H1 (cell line): ENCODE results near the gene MAPKAPK2. TPM values are rescaled to one million over a fixed set of nuclear protein-coding genes. Genes with fewer than 3 reads are reported as not detected.

Experiments
- CTCF ChIA-PET: fragments of 300-600 bp; sonication (Branson Sonifier 250); formaldehyde crosslinking; loops from one replicate; lab custom pipeline; 2021; ENCODE audit not compliant: partially characterized antibody; lab: Charles Lee
- POLR2A ChIA-PET: fragments of 300-600 bp; sonication (Branson Sonifier 250); formaldehyde crosslinking; loops from one replicate; lab custom pipeline; 2021; ENCODE audit warnings: inconsistent platforms; ENCODE audit not compliant: partially characterized antibody; lab: Charles Lee
- DNase-seq, 2 experiments: peaks; one replicate each; pipeline versions ENCODE4 v3.0.0 to v3.0.0-alpha.2; 2010 to 2022; ENCODE audit warnings: low spot score in 2 of 2, low read depth in 1 of 2, mixed read lengths in 1 of 2
- FAIRE-seq: peaks from 2 replicates; lab custom pipeline; 2011; peaks lifted over from hg19 to GRCh38; lab: Jason Lieb, UNC
- H2AFZ ChIP-seq: 2 replicates; pipeline ENCODE4 v1.8.1; 2012; ENCODE audit warnings: low read length, inconsistent platforms
- H2AK5ac ChIP-seq: 2 replicates; pipeline ENCODE4 v1.6.1; 2013; ENCODE audit warnings: low read depth, low read length
- H2BK120ac ChIP-seq: replicated peaks from 2 replicates; pipeline ENCODE3; 2013; ENCODE audit warnings: low read depth, low read length, inconsistent platforms
- H2BK12ac ChIP-seq: 2 replicates; pipeline ENCODE4 v1.6.1; 2013; ENCODE audit warnings: low read depth, low read length
- H2BK15ac ChIP-seq: 2 replicates; pipeline ENCODE4 v1.6.1; 2013; ENCODE audit warnings: low read length
- H2BK20ac ChIP-seq: 2 replicates; pipeline ENCODE4 v1.6.1; 2013; ENCODE audit warnings: low read length
- H2BK5ac ChIP-seq: 2 replicates; pipeline ENCODE4 v1.6.1; 2013; ENCODE audit warnings: low read depth, low read length
- H3K14ac ChIP-seq: 2 replicates; pipeline ENCODE4 v1.6.1; 2013; ENCODE audit warnings: inconsistent platforms; ENCODE audit not compliant: insufficient read length
- H3K18ac ChIP-seq: 2 replicates; pipeline ENCODE4 v1.6.1; 2013; ENCODE audit warnings: low read length; ENCODE audit errors: extremely low read depth
- H3K23ac ChIP-seq: 2 replicates; pipeline ENCODE4 v1.6.1; 2013; ENCODE audit warnings: inconsistent platforms; ENCODE audit not compliant: insufficient read length
- H3K23me2 ChIP-seq: 2 replicates; pipeline ENCODE4 v1.6.1; 2013; ENCODE audit warnings: low read depth, low read length
- H3K27ac ChIP-seq: 2 replicates; pipeline ENCODE4 v1.6.1; 2011; ENCODE audit warnings: low read depth, low read length, inconsistent platforms
- H3K27me3 ChIP-seq, 4 experiments: replicated peaks in 1 of 4; 1 replicate in 1 of 4; 2 replicates in 3 of 4; pipeline versions ENCODE4 v1.6.1 to v1.8.1; 2011 to 2013; ENCODE audit warnings: low read length in 3 of 4, mild to moderate bottlenecking in 3 of 4, inconsistent platforms in 2 of 4, mixed read lengths in 2 of 4, moderate library complexity in 1 of 4; ENCODE audit not compliant: control insufficient read depth in 3 of 4, insufficient read depth in 3 of 4; ENCODE audit errors: extremely low read depth in 1 of 4
- H3K36me3 ChIP-seq, 4 experiments: 2 replicates each; pipeline versions ENCODE4 v1.6.1 to v1.8.1; 2011 to 2013; ENCODE audit warnings: mild to moderate bottlenecking in 4 of 4, low read length in 3 of 4, moderate library complexity in 2 of 4, control low read depth in 1 of 4, inconsistent platforms in 1 of 4; ENCODE audit not compliant: insufficient read depth in 4 of 4, control insufficient read depth in 2 of 4
- H3K4ac ChIP-seq: replicated peaks from 2 replicates; pipeline ENCODE3; 2013; ENCODE audit warnings: low read length, low read depth, mixed read lengths, inconsistent platforms; ENCODE audit not compliant: insufficient read length
- H3K4me1 ChIP-seq, 4 experiments: replicated peaks in 1 of 4; 1 replicate in 1 of 4; 2 replicates in 3 of 4; pipeline versions ENCODE4 v1.6.1 to v1.8.1; 2011 to 2013; ENCODE audit warnings: low read length in 3 of 4, inconsistent platforms in 2 of 4, mixed read lengths in 1 of 4; ENCODE audit not compliant: insufficient read depth in 4 of 4, control insufficient read depth in 3 of 4
- H3K4me2 ChIP-seq, 2 experiments: 2 replicates each; pipeline versions ENCODE4 v1.6.1 to v1.8.1; 2011 to 2013; ENCODE audit warnings: low read depth in 2 of 2, low read length in 2 of 2, control low read depth in 1 of 2, inconsistent platforms in 1 of 2, mild to moderate bottlenecking in 1 of 2; ENCODE audit not compliant: insufficient read depth in 1 of 2
- H3K4me3 ChIP-seq, 4 experiments: fragments of 200-600, 300-600 bp in 1 of 4; sonication (generic), shearing (Covaris generic), sonication (Bioruptor Twin) in 1 of 4; 2 replicates each; pipeline versions ENCODE4 v1.5.1 to v1.8.1; 2011 to 2016; ENCODE audit warnings: low read length in 4 of 4, low read depth in 3 of 4, control low read depth in 2 of 4, inconsistent platforms in 2 of 4, mild to moderate bottlenecking in 2 of 4, mixed read lengths in 1 of 4, moderate library complexity in 1 of 4; ENCODE audit not compliant: insufficient read depth in 2 of 4; ENCODE audit errors: extremely low read depth in 1 of 4
- H3K56ac ChIP-seq: replicated peaks from 2 replicates; pipeline ENCODE3; 2013; ENCODE audit warnings: low read depth, mild to moderate bottlenecking, mixed read lengths, low read length, inconsistent platforms; ENCODE audit not compliant: insufficient read length
- H3K79me1 ChIP-seq: 2 replicates; pipeline ENCODE4 v1.6.1; 2013; ENCODE audit warnings: low read depth, low read length, control low read depth
- H3K79me2 ChIP-seq, 2 experiments: 2 replicates each; pipeline versions ENCODE4 v1.6.1 to v1.8.1; 2012 to 2013; ENCODE audit warnings: low read length in 2 of 2, mild to moderate bottlenecking in 2 of 2, inconsistent platforms in 1 of 2; ENCODE audit not compliant: insufficient read depth in 2 of 2, control insufficient read depth in 1 of 2
- H3K9ac ChIP-seq, 4 experiments: replicated peaks in 1 of 4; 1 replicate in 1 of 4; 2 replicates in 3 of 4; pipeline versions ENCODE4 v1.6.1 to v1.8.1; 2011 to 2013; ENCODE audit warnings: low read depth in 3 of 4, low read length in 3 of 4, control low read depth in 2 of 4, mild to moderate bottlenecking in 2 of 4, moderate library complexity in 2 of 4, inconsistent platforms in 1 of 4; ENCODE audit errors: extremely low read depth in 1 of 4
- H3K9me3 ChIP-seq, 2 experiments: 2 replicates each; pipeline versions ENCODE4 v1.6.1 to v1.8.1; 2012 to 2013; ENCODE audit warnings: mild to moderate bottlenecking in 2 of 2, moderate library complexity in 2 of 2, control low read depth in 1 of 2, inconsistent platforms in 1 of 2, low read depth in 1 of 2, low read length in 1 of 2, mixed read lengths in 1 of 2; ENCODE audit not compliant: insufficient read depth in 2 of 2
- H4K20me1 ChIP-seq, 2 experiments: replicated peaks in 1 of 2; 2 replicates each; pipeline versions ENCODE3 to v1.8.1; 2011 to 2013; ENCODE audit warnings: inconsistent platforms in 2 of 2, low read length in 2 of 2, mild to moderate bottlenecking in 1 of 2; ENCODE audit not compliant: insufficient read depth in 2 of 2, control insufficient read depth in 1 of 2
- H4K5ac ChIP-seq: 2 replicates; pipeline ENCODE4 v1.6.1; 2013; ENCODE audit warnings: low read length, low read depth, mixed read lengths, inconsistent platforms; ENCODE audit not compliant: insufficient read length
- H4K8ac ChIP-seq: 2 replicates; pipeline ENCODE4 v1.8.0; 2013; ENCODE audit warnings: mild to moderate bottlenecking, moderate library complexity, low read length, inconsistent platforms; ENCODE audit not compliant: insufficient read depth; ENCODE audit errors: extremely low read depth
- H4K91ac ChIP-seq: replicated peaks from 2 replicates; pipeline ENCODE3; 2013; ENCODE audit warnings: low read length, mixed read lengths, inconsistent platforms; ENCODE audit not compliant: insufficient read length
- BACH1 ChIP-seq: IDR thresholded peaks from 2 replicates; pipeline ENCODE4 v1.6.1; 2012; ENCODE audit warnings: low read length, improper control_type of control experiment
- CREB1 ChIP-seq: IDR thresholded peaks from 2 replicates; pipeline ENCODE4 v1.6.1; 2012; ENCODE audit warnings: inconsistent platforms
- SIN3A ChIP-seq, 2 experiments: IDR thresholded peaks in 1 of 2; conservative IDR thresholded peaks in 1 of 2; 2 replicates each; pipeline ENCODE4 v1.6.1; 2011 to 2012; ENCODE audit warnings: low read length in 2 of 2, improper control_type of control experiment in 1 of 2, low read depth in 1 of 2, mild to moderate bottlenecking in 1 of 2
- WGBS, 2 experiments: shearing (Covaris generic) in 1 of 2; methylation state at CpG; one replicate each; pipeline versions ENCODE4 v1.1.6 to v1.1.7; 2013 to 2015; ENCODE audit warnings: low lambda C conversion rate in 2 of 2, mixed read lengths in 2 of 2, inconsistent platforms in 1 of 2, low coverage in 1 of 2, missing lambda C conversion rate in 1 of 2; ENCODE audit not compliant: insufficient replicate concordance in 2 of 2, insufficient coverage in 1 of 2, insufficient read length in 1 of 2; ENCODE audit errors: extremely low coverage in 1 of 2, missing lambda C conversion rate in 1 of 2; 5-methylcytosine and 5-hydroxymethylcytosine counted together
- polyA plus RNA-seq, 7 experiments: library from polyadenylated mRNA; depleted of rRNA in 3 of 7; stranded (reverse) in 5 of 7; unstranded in 2 of 7; fragments of >200 nt in 5 of 7; fragments of 200-250 nt in 2 of 7; gene quantifications; 1 replicate in 5 of 7; 2 replicates in 1 of 7; 4 replicates in 1 of 7; pipeline versions ENCODE4 v1.2.1 to v1.2.3, GENCODE V29; 2011 to 2013; ENCODE audit warnings: missing spikeins in 2 of 7, mixed read lengths in 2 of 7
- total RNA-seq: library from RNA; stranded (reverse); fragmentation: NEBNext Ultra II Directional; extraction: Animal tissue kit (Norgen Biotek cat#: 25700); gene quantifications from 2 replicates; pipeline ENCODE4 v1.2.1, GENCODE V29; 2021
- TF ChIP-seq, protein P1 (sequence below): IDR thresholded peaks from 2 replicates; pipeline ENCODE4 v1.6.1; 2012; ENCODE audit warnings: inconsistent platforms

Gene MAPKAPK2
- total and polyA plus RNA-seq, 2 of the 8 experiments (the other 6 are each of a cell fraction or from before 2014, with no cell fraction given) = 27.5 to 44.9 TPM

DNA sequence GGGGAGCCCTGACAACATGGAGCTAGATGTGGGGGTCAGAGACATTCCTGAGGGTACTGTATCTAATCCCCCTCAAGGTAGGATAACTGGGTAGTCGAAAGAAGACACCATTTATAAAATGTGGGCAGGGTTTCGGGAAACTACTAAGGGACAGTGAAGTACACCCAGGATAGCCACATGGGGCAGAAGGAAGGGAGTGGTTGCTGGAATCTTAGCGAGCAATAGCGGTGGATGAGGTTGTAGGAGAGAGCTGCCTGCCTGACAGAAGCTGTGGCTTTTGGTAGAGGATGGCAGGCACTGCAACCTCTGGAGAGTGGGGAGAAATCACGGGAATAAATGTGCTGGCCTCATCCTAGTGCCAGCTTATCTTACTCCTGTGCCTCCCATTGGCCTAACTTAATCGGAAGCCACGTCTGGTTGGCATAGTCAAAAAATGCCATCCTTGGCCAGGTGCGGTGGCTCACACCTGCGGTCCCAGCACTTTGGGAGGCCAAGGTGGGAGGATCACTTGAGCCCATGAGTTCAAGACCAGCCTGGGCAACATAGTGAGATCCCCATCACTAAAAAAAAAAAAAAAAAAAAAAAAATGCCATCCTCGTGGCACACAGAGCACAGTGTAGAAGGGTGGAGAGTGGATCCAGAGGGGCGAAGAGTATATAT is 23.4 kb upstream of the MAPKAPK2 start:
- Histone ChIP-seq H2BK120ac (no peak overlapping the region), H3K18ac (no peak overlapping the region), H2BK5ac (no peak overlapping the region), H3K56ac (no peak overlapping the region), H3K23ac (no peak overlapping the region), H2BK15ac (no peak overlapping the region), H3K4me2 (no peak overlapping the region), H4K8ac (no peak overlapping the region), H3K4me1 (peaks cover 0 to 12% (median 5%) of the 10 kb centered on the region in 4 experiments; a peak in 6 of 7 replicates), H3K9me3 (no peaks in the 10 kb centered on the region), H3K36me3 (no peaks in the 10 kb centered on the region), H3K79me1 (no peaks in the 10 kb centered on the region), H2AK5ac (no peak overlapping the region), H2BK12ac (no peak overlapping the region), H3K27ac (no peak overlapping the region), H2AFZ (no peak overlapping the region), H4K91ac (no peak overlapping the region), H3K27me3 (peaks cover 0 to 23% (median 13%) of the 10 kb centered on the region in 4 experiments; a peak in 6 of 7 replicates), H3K4ac (no peak overlapping the region), H2BK20ac (no peak overlapping the region), H4K20me1 (no peaks in the 10 kb centered on the region), H3K4me3 (no peak overlapping the region), H3K79me2 (no peaks in the 10 kb centered on the region), H4K5ac (no peak overlapping the region), H3K23me2 (peaks cover 5% of the 10 kb centered on the region; the same call in 1 of the 2 replicates), H3K9ac (no peak overlapping the region), H3K14ac (no peak overlapping the region)
- no peak for DNase-seq
- CTCF ChIA-PET = interaction anchor here (0.6 to 23.8 kb wide), 10 partner anchors 9 to 779 kb away, joined by 3 to 666 read pairs (median 20); partner anchors contain the start of genes DYRK3 and EIF2D
- FAIRE-seq = no peak
- TF ChIP-seq, protein P1, sequence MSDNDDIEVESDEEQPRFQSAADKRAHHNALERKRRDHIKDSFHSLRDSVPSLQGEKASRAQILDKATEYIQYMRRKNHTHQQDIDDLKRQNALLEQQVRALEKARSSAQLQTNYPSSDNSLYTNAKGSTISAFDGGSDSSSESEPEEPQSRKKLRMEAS = no peak
- no peak for TF ChIP-seq SIN3A (conservative IDR thresholded peaks at IDR 0.05 in 1 of 2, IDR thresholded peaks at IDR 0.05 in 1 of 2; ENCODE audit: low read depth in 1 of 2, low read length in 2 of 2)
- no peak for TF ChIP-seq CREB1
- no peak for TF ChIP-seq BACH1
- 91% methylated on average over 9 of the region's 11 CpGs; no CpG with 5 or more reads in 1 of the 2 experiments for WGBS, 2 experiments
- POLR2A ChIA-PET = no interaction called here
